ENCODE measurements around the gene RASAL1.
A peak's percentile ranks its signal among the peaks of the same experiment; 100 is the strongest.

Gene RASAL1

GRCh38 chr12:113162102-113163029 is 26.8 kb upstream of the RASAL1 start:
- no peak for DNase-seq

- peak; percentile 41 to 43 for DNase-seq
These were observed 26.0 kb upstream of the RASAL1 start for GRCh38 chr12:113161415-113162016.

- no peak for DNase-seq
These were observed 24.4 kb upstream of the RASAL1 start for GRCh38 chr12:113159937-113160336.

GRCh38 chr12:113158439-113159203 is 23.1 kb upstream of the RASAL1 start:
- DNase-seq: no peak

GRCh38 chr12:113157218-113157859 is 21.8 kb upstream of the RASAL1 start:
- no peak for DNase-seq

GRCh38 chr12:113155646-113156045 is 20.1 kb upstream of the RASAL1 start:
- no peak for DNase-seq

GRCh38 chr12:113155060-113155459 is 19.5 kb upstream of the RASAL1 start:
- DNase-seq: no peak

- DNase-seq: peak; percentile 25 to 31
These were observed 18.9 kb upstream of the RASAL1 start for GRCh38 chr12:113154351-113154973.

- peak; percentile 65 to 74 for DNase-seq
These were observed 17.6 kb upstream of the RASAL1 start for GRCh38 chr12:113152835-113153814.

- no peak for DNase-seq
These were observed 16.8 kb upstream of the RASAL1 start for GRCh38 chr12:113152196-113152834.

- no peak for DNase-seq
These were observed 16.1 kb upstream of the RASAL1 start for GRCh38 chr12:113151655-113152054.

GRCh38 chr12:113149361-113150150 is 14.0 kb upstream of the RASAL1 start, which contains the start of gene CFAP73:
CFAP73 (plus strand) TSS chr12:113149724; CDS start chr12:113149858, 134 bp downstream.
- DNase-seq: no peak

- no peak for DNase-seq
These were observed 11.4 kb upstream of the RASAL1 start for GRCh38 chr12:113146999-113147398.

GRCh38 chr12:113145720-113146551 is 10.4 kb upstream of the RASAL1 start:
- no peak for DNase-seq

- DNase-seq: no peak
These were observed 9.2 kb upstream of the RASAL1 start for GRCh38 chr12:113144806-113145205.

- no peak for DNase-seq
These were observed 8.4 kb upstream of the RASAL1 start for GRCh38 chr12:113143959-113144358.

- no peak for DNase-seq
These were observed 7.3 kb upstream of the RASAL1 start for GRCh38 chr12:113142886-113143332.

GRCh38 chr12:113142173-113142885 is 6.8 kb upstream of the RASAL1 start:
- peak in 1 of 2 experiments; percentile 24 for DNase-seq

Data from activated CD4-positive, alpha-beta T cell treated with anti-CD3 and anti-CD28 coated beads, Interleukin-2, amount 50 U/mL, for 48 hours (primary cell).